NB4 (cell line): ENCODE measurements around the gene CFAP57.
A peak's percentile ranks its signal among the peaks of the same experiment; 100 is the strongest.

Experiments used
- DNase-seq: peaks from one replicate; pipeline ENCODE4 v3.0.0; 2010; ENCODE audit warnings: low read depth
- H3K4me3 ChIP-seq: one replicate; pipeline ENCODE4 v1.5.1; 2011; ENCODE audit warnings: mild to moderate bottlenecking, low read depth, low read length, moderate library complexity
- CTCF ChIP-seq: IDR thresholded peaks from one replicate; pipeline ENCODE4 v1.5.1; 2012; ENCODE audit warnings: low read depth, low read length
- MAX ChIP-seq: IDR thresholded peaks from 2 replicates; pipeline ENCODE4 v1.6.1; 2011; ENCODE audit warnings: low read depth, low read length
- MYC ChIP-seq: IDR thresholded peaks from 2 replicates; pipeline ENCODE4 v1.6.1; 2011; ENCODE audit warnings: low read depth, low read length
- POLR2A ChIP-seq: IDR thresholded peaks from 2 replicates; pipeline ENCODE4 v1.6.1; 2011; ENCODE audit warnings: mild to moderate bottlenecking; ENCODE audit not compliant: insufficient read length; ENCODE audit errors: extremely low read depth

CFAP57 gene

GRCh38 chr1:43221797-43222196 lies 49.7 kb downstream of the CFAP57 start:
- H3K4me3 ChIP-seq, result no peak overlapping the region
- TF ChIP-seq CTCF (no peak), MYC (no peak), POLR2A (no peak), MAX (no peak)
- no peak for DNase-seq

- no peak for DNase-seq
- H3K4me3 ChIP-seq, result no peak overlapping the region
- no peak for TF ChIP-seq POLR2A
- no peak for TF ChIP-seq CTCF
Measured at GRCh38 chr1:43222879-43223278, 50.7 kb downstream of the CFAP57 start.

DNA sequence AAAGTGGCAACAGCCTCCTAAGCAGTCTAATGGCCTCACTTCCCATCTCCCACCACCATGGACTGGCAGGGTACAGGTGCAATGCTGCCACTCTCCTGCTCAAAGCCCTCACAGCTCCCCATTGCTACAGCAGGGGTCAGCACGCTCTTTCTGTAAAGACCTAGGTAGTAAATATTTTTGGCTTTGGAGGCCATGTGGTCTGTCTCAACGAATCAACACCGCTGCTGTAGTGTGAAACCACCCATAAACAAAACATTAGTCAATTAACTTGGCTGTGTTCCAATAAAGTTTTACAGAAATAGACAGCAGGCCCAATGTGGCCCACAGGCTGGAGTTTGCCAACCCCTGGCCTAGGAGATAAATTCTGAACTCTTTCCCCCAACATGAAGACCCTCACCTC lies 53.0 kb downstream of the CFAP57 start:
- peak; percentile 15 for DNase-seq
- TF ChIP-seq MAX (no peak), POLR2A (no peak), CTCF (no peak), MYC (no peak)
- H3K4me3 ChIP-seq, result no peak overlapping the region

DNA sequence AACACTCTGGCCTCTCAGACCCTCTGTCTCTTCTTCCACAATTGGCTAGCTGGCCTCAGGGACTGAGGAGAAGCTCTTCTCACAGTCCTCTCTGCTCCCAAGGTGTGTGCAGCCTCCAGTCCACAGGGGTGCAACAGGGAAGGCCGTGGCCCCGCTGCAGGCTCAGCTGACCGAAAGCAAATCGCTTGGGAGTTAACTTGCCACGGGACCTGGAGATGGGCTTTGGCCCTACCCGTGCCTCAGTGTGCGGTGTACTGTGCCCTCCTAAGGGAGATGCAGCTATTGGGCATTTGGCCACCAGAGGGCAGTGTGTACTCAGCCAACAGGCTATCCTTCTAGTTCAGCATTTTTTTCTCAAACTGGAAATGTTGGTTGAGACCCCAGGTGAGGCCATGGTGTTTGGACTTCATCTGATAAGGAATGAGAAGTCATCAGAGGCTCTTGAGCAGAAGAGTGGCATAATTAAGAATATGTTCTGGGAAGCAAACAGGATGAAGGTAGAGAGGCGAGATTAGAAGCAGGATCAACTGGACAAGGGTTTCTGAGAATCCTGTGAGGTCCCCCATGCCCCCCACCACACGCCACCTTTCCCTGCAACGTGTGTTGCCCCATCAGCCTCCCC lies 55.1 kb downstream of the CFAP57 start:
- peak; percentile 75 for DNase-seq
- peak; percentile 87 for TF ChIP-seq CTCF
- no peak for TF ChIP-seq POLR2A
- H3K4me3 ChIP-seq, result no peak overlapping the region

GRCh38 chr1:43229826-43230780 lies 58.0 kb downstream of the CFAP57 start:
- no peak for DNase-seq
- no peak for TF ChIP-seq POLR2A
- TF ChIP-seq MAX, result no peak
- TF ChIP-seq MYC, result no peak
- TF ChIP-seq CTCF, result no peak
- H3K4me3 ChIP-seq, result no peak overlapping the region
